NCI-H146 treated with DMSO at 0.1 percent for 48 hours (cell line): ENCODE measurements around the gene HMGN3.
"Not testable (repeated sequence)": the region's sequence is repeated elsewhere in the genome, so short reads cannot be mapped to it uniquely, and the experiment has no call there.

Experiments used
- DNase-seq: peaks from one replicate; lab custom pipeline; 2025; ENCODE audit not compliant: unreplicated experiment; lab: John Stamatoyannopoulos, UW

The HMGN3 gene

GRCh38 chr6:79234150-79235022, at the start of gene HMGN3:
Gene HMGN3 (minus strand): TSS chr6:79234682.
- peak; percentile 84 for DNase-seq

GRCh38 chr6:79280756-79281155, 46.3 kb upstream of the HMGN3 start:
- no peak for DNase-seq

GRCh38 chr6:79277109-79277508, 42.6 kb upstream of the HMGN3 start:
- DNase-seq, result no peak

GRCh38 chr6:79269877-79270276, 35.4 kb upstream of the HMGN3 start:
- DNase-seq, result no peak

GRCh38 chr6:79267128-79267527, 32.6 kb upstream of the HMGN3 start:
- no peak for DNase-seq

- DNase-seq, result no peak
Observed at GRCh38 chr6:79266051-79266450, 31.6 kb upstream of the HMGN3 start.

GRCh38 chr6:79263359-79263758, 28.9 kb upstream of the HMGN3 start:
- DNase-seq, result no peak

- DNase-seq, result no peak
Observed at GRCh38 chr6:79261666-79262065, 27.2 kb upstream of the HMGN3 start.

- DNase-seq, result no peak
Observed at GRCh38 chr6:79260772-79261171, 26.3 kb upstream of the HMGN3 start.

GRCh38 chr6:79257381-79258205, 23.1 kb upstream of the HMGN3 start:
- DNase-seq, result no peak

- DNase-seq, result not testable (repeated sequence)
Observed at GRCh38 chr6:79256770-79257169, 22.3 kb upstream of the HMGN3 start.

- DNase-seq, result not testable (repeated sequence)
Observed at GRCh38 chr6:79255086-79255485, 20.6 kb upstream of the HMGN3 start.

- DNase-seq, result no peak
Observed at GRCh38 chr6:79250559-79250958, 16.1 kb upstream of the HMGN3 start.

GRCh38 chr6:79250107-79250514, 15.6 kb upstream of the HMGN3 start:
- no peak for DNase-seq

- DNase-seq, result no peak
Observed at GRCh38 chr6:79249136-79249535, 14.7 kb upstream of the HMGN3 start.

GRCh38 chr6:79246891-79247290, 12.4 kb upstream of the HMGN3 start:
- no peak for DNase-seq

- DNase-seq, result no peak
Observed at GRCh38 chr6:79241228-79241627, 6.7 kb upstream of the HMGN3 start.

- no peak for DNase-seq
Observed at GRCh38 chr6:79240509-79240908, 6.0 kb upstream of the HMGN3 start.

- no peak for DNase-seq
Observed at GRCh38 chr6:79239536-79240168, 5.2 kb upstream of the HMGN3 start.

- no peak for DNase-seq
Observed at GRCh38 chr6:79238919-79239318, 4.4 kb upstream of the HMGN3 start.

GRCh38 chr6:79236711-79237110, 2.2 kb upstream of the HMGN3 start:
- no peak for DNase-seq
